GM10847 (cell line): ENCODE measurements around the gene ARFGEF3.

ENCODE experiments used
- POLR2A ChIP-seq: IDR thresholded peaks from 2 replicates; pipeline ENCODE4 v1.6.1; 2011; ENCODE audit not compliant: insufficient read length; ENCODE audit errors: extremely low read depth

ARFGEF3 gene

DNA sequence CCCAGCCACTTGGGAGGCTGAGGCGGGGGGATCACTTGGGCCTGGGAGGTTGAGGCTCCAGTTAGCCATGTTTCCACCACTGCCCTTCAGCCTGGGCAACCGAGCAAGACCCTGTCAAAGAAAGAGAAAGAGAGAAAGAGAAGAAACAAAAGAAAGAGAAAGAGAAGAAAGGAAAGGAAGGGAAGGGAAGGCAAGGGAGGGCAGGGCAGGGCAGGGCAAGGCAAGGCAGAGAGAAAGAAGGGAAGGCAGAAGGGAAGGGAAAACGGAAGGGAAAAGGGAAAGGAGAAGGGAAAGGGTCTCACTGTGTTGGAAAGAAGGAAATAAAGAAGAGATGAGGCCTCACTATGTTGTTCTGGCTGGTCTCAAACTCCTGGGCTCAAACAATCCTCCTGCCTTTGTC, 104.4 kb downstream of the ARFGEF3 start:
- no peak for TF ChIP-seq POLR2A

DNA sequence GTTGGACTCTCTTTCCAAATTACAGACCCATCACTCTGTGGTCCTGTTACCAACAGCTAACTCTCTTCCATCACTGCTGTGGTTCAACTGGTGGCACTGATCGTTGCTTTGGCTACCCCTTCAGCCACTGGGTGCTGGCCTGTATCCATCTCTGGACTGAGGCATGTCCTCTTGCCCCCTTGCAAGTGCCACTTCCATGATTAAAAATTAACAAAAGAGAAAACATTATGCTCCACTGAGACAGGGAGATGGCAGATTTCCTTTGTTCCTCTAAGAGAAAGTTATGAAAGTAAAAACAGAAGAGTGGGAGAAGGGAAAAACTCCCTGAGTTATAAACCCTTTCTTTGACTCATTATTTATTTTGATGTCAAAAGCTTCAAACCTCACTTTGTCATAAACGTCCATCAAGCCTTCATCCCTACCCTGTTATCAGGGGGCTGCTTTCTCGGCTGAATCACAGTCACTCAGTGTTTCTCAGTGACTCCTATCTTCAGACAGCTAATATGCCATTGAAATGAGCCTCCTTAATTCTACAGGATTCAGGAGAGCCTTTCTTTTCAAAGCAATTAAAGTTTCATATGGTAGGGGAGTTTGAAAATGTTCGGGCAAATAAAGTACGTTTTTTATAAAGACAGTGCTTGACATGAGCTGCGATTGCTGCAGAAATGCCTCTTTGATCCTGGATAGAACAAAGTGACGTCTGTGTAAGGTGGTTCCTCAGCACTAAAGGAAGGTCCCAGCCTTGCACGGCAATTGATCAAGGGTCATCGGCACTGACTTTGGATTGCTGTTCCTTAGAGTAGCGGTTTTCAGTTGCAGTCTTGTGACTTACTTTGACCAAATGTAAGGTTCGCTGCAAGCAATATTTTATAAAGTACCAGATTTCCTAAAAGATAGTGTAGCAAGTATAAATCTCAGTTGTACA, 106.5 kb downstream of the ARFGEF3 start:
- no peak for TF ChIP-seq POLR2A

DNA sequence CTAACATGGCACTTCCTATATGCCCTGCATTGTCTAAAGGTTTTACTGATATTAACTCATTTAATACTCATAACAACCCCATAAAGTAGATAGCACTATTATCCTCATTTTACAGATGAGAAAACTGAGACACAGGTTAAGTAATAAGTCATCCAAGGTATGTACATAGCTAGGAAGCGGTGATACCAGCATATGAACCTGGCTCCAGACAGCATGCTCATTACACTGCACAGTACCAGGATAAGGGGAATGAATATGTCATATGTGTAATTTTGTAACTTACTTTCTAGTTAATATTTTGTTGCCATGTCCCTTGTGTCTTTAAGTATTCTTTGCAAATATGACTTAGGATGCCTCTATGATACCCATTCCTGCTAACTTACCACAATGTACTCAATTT, 109.7 kb downstream of the ARFGEF3 start:
- no peak for TF ChIP-seq POLR2A

DNA sequence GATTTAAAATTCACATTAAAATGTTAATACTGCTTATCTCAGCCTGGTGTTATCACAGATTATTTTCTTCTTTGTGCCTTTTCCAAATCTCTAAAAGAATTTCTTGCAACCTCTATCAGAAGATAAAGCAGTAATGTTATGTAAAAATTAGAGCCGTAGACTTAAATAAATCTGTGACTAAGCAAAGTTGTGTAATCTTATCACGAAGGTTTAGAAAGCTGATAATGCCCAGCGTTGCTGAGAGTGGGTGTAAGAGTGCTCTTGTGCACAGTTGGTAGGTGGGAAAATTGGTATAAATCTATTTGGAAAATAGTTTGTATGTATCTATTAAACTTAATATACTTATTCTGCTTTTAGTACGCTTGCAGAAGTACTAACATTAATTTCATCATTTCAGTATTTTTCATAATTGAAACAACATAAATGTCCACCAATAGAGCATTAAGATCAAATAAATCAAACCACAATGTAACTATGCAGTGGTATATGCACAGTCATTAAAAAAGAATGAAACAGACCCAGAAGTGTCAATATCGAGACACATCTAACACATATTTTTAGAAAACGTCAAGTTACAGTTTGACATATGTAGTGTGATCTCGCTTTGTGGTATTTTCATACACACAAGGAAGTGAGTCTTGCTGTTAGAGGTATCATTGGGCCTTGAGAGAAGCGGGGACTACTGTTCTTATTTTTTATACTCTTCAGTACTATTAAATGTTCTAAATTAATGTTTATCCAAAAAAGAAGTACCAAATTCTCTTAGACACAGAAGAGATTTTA, 111.0 kb downstream of the ARFGEF3 start:
- TF ChIP-seq POLR2A = no peak

DNA sequence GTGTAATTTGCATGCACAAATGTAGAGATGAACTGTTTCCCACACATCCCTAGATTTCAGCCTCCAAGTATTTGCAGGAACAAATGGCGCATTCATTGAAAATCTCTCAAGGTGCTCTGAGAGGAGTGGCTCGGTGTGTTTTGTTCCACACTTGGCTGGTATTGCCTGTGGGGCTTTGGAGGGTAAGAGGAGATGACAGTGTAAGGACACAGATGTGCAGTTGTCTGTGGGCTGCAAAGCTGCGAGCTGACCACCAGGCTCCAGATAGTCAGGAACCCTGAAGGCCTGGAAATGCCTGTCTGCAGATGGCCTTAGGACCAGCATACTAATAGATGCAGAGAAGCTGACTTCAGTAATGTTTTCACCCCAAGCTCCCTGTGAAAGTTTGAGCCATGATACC, 114.2 kb downstream of the ARFGEF3 start:
- TF ChIP-seq POLR2A = no peak

DNA sequence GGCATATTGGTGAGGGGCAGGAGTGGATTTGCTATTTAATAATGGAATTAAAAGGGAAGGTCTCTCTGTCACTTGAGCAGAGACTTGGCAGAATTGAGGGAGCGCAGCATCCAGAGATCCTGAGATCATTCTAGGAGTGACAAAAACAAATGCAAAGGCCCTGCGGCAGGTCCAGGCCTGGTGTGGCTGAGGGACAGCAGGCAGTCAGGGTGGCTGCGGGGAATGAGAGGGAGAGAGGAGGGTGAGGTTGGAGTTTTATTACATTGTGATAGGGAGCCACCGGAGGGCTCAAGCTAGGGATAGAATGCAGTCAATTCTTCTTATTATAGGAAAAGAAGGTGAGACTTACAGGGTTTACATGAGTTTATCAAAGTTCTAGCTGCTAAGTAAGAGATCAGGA, 116.1 kb downstream of the ARFGEF3 start:
- TF ChIP-seq POLR2A = no peak

DNA sequence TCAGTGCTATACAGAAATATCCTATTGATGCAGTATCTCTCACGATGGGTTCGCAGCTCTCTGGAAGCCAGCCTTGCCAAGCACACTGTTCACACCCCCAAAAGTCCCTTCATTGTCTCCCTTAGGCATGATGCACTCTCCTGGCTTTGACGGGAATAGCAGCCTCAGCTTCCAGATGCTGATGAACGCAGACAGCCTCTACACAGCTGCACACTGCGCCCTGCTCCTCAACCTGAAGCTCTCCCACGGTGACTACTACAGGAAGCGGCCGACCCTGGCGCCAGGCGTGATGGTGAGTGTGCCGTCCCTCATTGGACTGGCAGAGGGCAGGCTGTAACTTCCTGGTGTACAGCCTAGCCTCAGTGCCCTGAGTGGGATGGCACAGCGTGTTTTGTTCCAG, 116.6 kb downstream of the ARFGEF3 start:
- no peak for TF ChIP-seq POLR2A

DNA sequence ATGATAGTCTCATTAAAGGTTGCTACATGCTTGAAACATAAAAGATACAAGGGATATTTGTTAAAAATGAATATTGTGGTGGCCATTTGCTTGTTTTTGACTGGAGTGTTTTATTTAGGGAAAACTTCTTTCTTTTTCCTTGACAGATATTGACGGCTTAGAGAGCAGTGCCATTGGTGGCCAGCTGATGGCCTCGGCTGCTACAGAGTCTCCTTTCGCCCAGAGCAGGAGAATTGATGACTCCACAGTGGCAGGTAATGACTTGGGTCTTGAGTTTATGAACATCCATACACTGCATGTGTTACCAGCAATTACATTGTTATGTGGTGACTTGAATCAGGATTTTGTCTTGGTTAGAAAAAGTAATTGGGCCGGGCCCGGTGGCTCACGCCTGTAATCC, 124.1 kb downstream of the ARFGEF3 start:
- TF ChIP-seq POLR2A = no peak

DNA sequence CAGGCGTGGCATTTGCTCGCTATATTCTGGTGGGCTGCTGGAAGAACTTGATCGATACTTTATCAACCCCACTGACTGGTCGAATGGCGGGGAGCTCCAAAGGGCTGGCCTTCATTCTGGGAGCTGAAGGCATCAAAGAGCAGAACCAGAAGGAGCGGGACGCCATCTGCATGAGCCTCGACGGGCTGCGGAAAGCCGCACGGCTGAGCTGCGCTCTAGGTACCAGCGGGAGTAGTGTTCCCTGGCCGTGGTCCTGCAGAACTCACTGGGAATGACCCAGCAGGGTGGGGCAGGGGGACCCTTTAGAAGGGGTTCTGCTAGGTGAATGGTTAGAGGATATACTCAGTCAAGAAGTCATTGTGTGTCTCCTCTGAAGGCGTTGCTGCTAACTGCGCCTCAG, 125.0 kb downstream of the ARFGEF3 start:
- no peak for TF ChIP-seq POLR2A

DNA sequence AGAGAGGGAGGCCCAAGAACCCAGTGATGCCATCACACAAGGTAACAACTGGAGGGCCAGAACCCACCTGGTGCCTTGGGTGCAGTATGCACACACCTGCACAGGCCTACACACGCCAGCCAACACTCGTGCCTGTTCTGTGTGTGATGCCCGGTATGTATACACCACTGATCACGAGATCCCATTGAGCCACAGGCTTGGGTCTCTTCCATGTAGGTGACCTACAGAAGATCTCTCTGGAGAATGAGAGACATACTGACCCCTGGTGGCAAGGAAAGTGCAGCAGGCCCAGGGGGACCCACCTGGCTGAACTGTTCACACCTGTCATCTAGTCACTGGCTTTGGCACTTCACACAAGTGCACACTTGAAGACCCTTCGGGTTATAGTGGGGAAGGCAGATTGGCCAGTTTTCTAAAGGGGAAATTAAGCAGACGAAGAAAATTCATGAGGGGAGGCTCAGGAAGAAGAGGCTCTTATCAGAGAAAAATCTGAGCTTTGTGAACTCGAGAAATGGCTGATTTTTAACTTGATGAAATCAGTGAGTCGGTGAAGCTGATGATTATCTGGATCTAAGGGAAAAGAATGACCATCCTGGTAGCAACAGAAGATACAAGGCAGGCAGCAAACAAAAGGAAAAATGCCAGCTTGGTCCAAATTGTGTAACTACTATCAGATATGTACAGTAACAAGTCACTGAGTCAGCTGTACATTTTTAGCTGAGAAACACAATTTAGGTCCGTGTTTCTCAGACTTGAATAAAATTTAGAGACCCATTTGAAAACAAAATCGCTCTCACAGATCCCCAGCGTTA, 125.6 kb downstream of the ARFGEF3 start:
- TF ChIP-seq POLR2A = no peak

DNA sequence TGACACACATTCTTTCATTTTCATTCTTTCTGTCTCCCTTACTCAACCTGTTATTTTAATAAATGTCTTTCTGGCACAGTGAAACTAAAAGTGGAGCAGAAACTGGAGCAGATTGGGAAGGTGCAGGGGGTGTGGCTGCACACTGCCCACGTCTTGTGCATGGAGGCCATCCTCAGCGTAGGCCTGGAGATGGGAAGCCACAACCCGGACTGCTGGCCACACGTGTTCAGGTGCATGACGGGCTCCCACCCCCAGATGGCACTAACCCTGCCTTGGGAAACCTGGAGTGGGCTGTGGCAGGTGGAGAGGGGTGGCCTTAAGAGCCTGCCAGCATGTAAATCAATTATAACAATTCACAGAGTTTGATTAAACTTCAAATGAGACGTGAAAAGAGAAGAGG, 128.0 kb downstream of the ARFGEF3 start:
- no peak for TF ChIP-seq POLR2A

DNA sequence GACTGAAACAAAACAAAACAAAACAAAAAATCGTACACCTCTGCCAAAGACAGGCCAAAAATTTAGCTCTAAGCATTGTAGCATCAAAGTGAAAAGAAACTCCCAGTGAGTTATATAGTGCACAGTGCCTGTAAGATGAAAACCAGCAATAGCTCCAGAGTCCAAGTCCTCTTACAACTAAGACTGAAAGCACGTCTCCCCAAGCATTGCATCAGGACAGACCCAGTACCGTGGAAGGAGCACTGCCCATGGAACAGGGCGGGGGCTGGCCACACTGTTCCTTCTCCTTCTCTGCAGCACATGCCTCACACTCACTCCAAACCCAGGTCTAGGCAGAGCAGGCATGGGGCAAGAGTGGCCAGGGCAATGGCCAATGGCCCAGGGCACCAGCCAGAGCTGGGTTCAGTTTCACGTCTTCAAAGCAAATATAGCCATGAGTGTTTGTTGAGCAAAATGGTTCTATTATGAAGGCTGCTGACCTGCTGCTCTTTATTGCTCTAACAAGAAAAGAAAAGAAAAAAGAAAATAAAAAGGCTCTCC, 128.8 kb downstream of the ARFGEF3 start:
- no peak for TF ChIP-seq POLR2A

DNA sequence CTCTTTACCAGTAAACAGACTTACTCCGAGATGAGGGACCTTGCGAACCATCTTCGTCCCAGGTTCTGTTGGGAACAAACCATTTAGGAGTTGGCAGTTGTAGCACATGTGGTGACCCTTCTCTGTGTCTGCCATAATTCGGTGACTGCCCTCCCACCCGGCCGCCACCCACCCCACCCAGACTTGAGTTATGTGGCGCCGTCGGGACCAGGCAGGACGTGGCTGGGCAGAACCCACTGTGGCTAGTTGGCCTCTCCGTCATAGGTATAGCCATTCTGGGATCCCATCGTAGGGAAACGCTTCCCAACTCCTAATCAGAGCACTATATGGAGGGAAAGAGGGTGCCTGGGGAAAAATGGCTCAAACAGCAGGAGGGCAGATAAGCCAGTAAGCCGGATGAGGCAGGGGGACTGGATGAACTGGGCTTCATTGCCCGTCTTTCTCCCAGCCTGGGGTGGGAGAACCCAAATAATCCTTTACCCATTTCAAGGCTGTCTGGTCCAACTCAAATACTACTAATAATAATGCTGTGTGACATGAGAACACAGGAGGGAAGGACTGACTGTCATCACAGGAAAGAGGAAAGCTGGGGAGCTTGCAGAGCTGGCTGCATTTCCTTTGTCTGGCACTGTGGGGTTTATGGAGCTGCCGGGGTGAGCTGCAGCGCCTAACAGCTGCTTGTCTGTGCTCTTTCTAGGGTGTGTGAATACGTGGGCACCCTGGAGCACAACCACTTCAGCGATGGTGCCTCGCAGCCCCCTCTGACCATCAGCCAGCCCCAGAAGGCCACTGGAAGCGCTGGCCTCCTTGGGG, 129.5 kb downstream of the ARFGEF3 start:
- no peak for TF ChIP-seq POLR2A

DNA sequence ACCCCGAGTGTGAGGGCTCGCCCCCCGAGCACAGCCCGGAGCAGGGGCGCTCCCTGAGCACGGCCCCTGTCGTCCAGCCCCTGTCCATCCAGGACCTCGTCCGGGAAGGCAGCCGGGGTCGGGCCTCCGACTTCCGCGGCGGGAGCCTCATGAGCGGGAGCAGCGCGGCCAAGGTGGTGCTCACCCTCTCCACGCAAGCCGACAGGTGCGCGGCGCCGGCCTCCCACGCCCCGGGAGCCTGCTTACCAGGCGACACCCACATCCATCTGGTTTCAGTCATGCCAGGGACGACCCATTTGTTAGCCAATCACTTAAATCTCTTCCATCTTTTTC, 130.1 kb downstream of the ARFGEF3 start:
- no peak for TF ChIP-seq POLR2A

DNA sequence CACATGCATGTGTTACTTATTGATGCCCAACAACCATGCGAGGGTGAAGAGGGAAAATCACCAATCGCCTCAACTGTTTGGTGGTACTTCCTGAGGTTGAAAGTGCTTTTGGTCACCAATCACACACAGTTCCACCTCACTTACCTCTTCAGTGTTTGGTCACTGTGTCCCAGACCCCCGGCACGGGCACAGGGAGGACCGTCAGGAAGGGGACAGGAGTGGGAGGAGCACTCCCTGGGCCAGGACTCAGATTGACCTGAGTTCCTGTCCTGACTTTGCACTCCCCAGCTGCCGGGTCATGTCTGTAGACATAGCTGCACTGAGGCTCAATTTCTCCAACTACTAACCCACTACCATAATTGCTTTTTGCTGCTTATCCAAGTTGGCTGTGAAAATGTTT, 130.7 kb downstream of the ARFGEF3 start:
- TF ChIP-seq POLR2A = no peak
